ENCODE data around the gene ZBTB17. TPM values are rescaled to one million over a fixed set of nuclear protein-coding genes. Genes with fewer than 3 reads are reported as not detected.

Gene ZBTB17
- total RNA-seq, 1 experiment from 2014 or later = 17.4 TPM

- Histone ChIP-seq H3K9me3 (ENCODE audit: insufficient read depth, low read depth) (no peaks in the 10 kb centered on the region), H3K79me2 (ENCODE audit: low read depth) (peaks cover 15% of the 10 kb centered on the region; the same call in 1 of the 2 replicates), H3K27me3 (ENCODE audit: insufficient read depth, low read depth) (no peaks in the 10 kb centered on the region), H3F3A (ENCODE audit: insufficient read depth, low read depth) (peaks cover 8% of the 10 kb centered on the region; the same call in 1 of the 2 replicates), H3K4me2 (no peak overlapping the region), H3K9me2 (ENCODE audit: insufficient read depth) (no peaks in the 10 kb centered on the region), H3K4me1 (replicated peaks; ENCODE audit: insufficient read depth) (peaks cover 25% of the 10 kb centered on the region), H3K4me3 (no peak overlapping the region), H3K36me3 (ENCODE audit: low read depth) (no peaks in the 10 kb centered on the region), H4K20me1 (ENCODE audit: insufficient read depth) (no peaks in the 10 kb centered on the region), H3K27ac (no peak overlapping the region), H2AFZ (no peak overlapping the region)
- intact Hi-C loops (cut with micrococcal nuclease; ENCODE audit: unreplicated experiment) = no loop called here
- POLR2A ChIA-PET (ENCODE audit: unreplicated experiment) = no interaction called here
- TF ChIP-seq, protein P1, sequence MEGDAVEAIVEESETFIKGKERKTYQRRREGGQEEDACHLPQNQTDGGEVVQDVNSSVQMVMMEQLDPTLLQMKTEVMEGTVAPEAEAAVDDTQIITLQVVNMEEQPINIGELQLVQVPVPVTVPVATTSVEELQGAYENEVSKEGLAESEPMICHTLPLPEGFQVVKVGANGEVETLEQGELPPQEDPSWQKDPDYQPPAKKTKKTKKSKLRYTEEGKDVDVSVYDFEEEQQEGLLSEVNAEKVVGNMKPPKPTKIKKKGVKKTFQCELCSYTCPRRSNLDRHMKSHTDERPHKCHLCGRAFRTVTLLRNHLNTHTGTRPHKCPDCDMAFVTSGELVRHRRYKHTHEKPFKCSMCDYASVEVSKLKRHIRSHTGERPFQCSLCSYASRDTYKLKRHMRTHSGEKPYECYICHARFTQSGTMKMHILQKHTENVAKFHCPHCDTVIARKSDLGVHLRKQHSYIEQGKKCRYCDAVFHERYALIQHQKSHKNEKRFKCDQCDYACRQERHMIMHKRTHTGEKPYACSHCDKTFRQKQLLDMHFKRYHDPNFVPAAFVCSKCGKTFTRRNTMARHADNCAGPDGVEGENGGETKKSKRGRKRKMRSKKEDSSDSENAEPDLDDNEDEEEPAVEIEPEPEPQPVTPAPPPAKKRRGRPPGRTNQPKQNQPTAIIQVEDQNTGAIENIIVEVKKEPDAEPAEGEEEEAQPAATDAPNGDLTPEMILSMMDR (conservative IDR thresholded peaks at IDR 0.05) = no peak
- TF ChIP-seq EZH2 (IDR thresholded peaks at IDR 0.05; ENCODE audit: low read depth) = no peak
- BruUV-seq (replicated peaks) = TSS peak; percentile 23
- peak in 1 of 2 experiments; percentile 35 for DNase-seq
- CTCF ChIA-PET = no interaction called here
Observed at GRCh38 chr1:15948595-15949452, 27.1 kb downstream of the ZBTB17 start.

DNA sequence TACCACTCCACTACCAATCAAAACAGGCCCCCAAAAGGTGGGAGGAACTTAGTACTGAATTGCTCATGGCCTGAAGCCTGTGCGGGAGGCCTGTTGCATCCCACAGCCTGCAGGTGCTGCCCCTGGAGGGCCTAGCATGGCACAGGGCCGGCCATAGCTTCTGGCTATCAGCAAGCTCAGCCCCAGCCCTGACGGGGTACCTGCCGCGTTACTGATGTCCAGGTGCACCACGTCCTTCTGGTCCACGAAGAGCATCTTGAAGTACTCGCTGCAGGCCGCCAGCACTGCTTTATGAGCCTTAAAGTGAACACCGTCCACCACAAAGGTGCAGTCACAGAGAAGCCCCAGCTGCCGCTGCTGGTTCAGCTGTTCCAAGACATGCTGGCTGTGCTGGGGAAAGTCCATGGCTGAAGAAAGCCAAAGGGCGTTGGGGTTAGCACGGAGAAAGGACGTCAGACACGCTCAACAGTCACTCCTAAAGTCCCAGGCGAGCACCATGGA is 27.8 kb downstream of the ZBTB17 start:
- Histone ChIP-seq H4K20me1 (ENCODE audit: insufficient read depth) (no peaks in the 10 kb centered on the region), H3K4me3 (no peak overlapping the region), H3K4me1 (replicated peaks; ENCODE audit: insufficient read depth) (peaks cover 19% of the 10 kb centered on the region), H3K79me2 (ENCODE audit: low read depth) (peaks cover 11% of the 10 kb centered on the region; the same call in 1 of the 2 replicates), H3K36me3 (ENCODE audit: low read depth) (no peaks in the 10 kb centered on the region), H3K4me2 (no peak overlapping the region), H3K9me2 (ENCODE audit: insufficient read depth) (no peaks in the 10 kb centered on the region), H3K9me3 (ENCODE audit: insufficient read depth, low read depth) (no peaks in the 10 kb centered on the region), H3K27ac (no peak overlapping the region), H3K27me3 (ENCODE audit: insufficient read depth, low read depth) (no peaks in the 10 kb centered on the region), H3F3A (ENCODE audit: insufficient read depth, low read depth) (peaks cover 8% of the 10 kb centered on the region; the same call in 1 of the 2 replicates), H2AFZ (no peak overlapping the region)
- intact Hi-C loops (cut with micrococcal nuclease; ENCODE audit: unreplicated experiment) = no loop called here
- no TSS peak for BruUV-seq (replicated peaks)
- DNase-seq = no peak
- TF ChIP-seq, protein P1 (conservative IDR thresholded peaks at IDR 0.05) = no peak
- TF ChIP-seq EZH2 (IDR thresholded peaks at IDR 0.05; ENCODE audit: low read depth) = no peak
- ChIA-PET CTCF (no interaction called here), POLR2A (ENCODE audit: unreplicated experiment) (no interaction called here)

GRCh38 chr1:15947382-15948090 is 28.4 kb downstream of the ZBTB17 start:
- TF ChIP-seq, protein P1 (conservative IDR thresholded peaks at IDR 0.05) = no peak
- no peak for TF ChIP-seq EZH2 (IDR thresholded peaks at IDR 0.05; ENCODE audit: low read depth)
- Histone ChIP-seq H3F3A (ENCODE audit: insufficient read depth, low read depth) (peaks cover 5% of the 10 kb centered on the region; the same call in 1 of the 2 replicates), H3K36me3 (ENCODE audit: low read depth) (no peaks in the 10 kb centered on the region), H3K9me2 (ENCODE audit: insufficient read depth) (no peaks in the 10 kb centered on the region), H3K4me2 (no peak overlapping the region), H3K9me3 (ENCODE audit: insufficient read depth, low read depth) (no peaks in the 10 kb centered on the region), H3K4me3 (no peak overlapping the region), H3K27me3 (ENCODE audit: insufficient read depth, low read depth) (no peaks in the 10 kb centered on the region), H3K79me2 (ENCODE audit: low read depth) (peaks cover 11% of the 10 kb centered on the region; the same call in 1 of the 2 replicates), H3K27ac (no peak overlapping the region), H4K20me1 (ENCODE audit: insufficient read depth) (no peaks in the 10 kb centered on the region), H3K4me1 (replicated peaks; ENCODE audit: insufficient read depth) (peaks cover 15% of the 10 kb centered on the region), H2AFZ (no peak overlapping the region)
- intact Hi-C loops (cut with micrococcal nuclease; ENCODE audit: unreplicated experiment) = no loop called here
- CTCF ChIA-PET = no interaction called here
- BruUV-seq (replicated peaks) = no TSS peak
- DNase-seq = no peak
- POLR2A ChIA-PET (ENCODE audit: unreplicated experiment) = no interaction called here
